H9 (cell line): ENCODE results near the gene VWA8. TPM values are rescaled to one million over a fixed set of nuclear protein-coding genes. Genes with fewer than 3 reads are reported as not detected.

Experiments
- DNase-seq: peaks from one replicate; pipeline ENCODE4 v3.0.0-alpha.2; 2017
- H2AFZ ChIP-seq: one replicate; pipeline ENCODE4 v1.6.1; 2013; ENCODE audit warnings: mild to moderate bottlenecking, low read length, control low read depth, moderate library complexity
- H2AK5ac ChIP-seq: 2 replicates; pipeline ENCODE4 v1.6.1; 2013; ENCODE audit warnings: low read length, control low read depth, mixed read lengths; ENCODE audit not compliant: insufficient read length
- H2BK120ac ChIP-seq: one replicate; pipeline ENCODE4 v1.6.1; 2013; ENCODE audit warnings: low read depth, mild to moderate bottlenecking, low read length, control low read depth, inconsistent platforms; ENCODE audit not compliant: poor library complexity, severe bottlenecking
- H2BK12ac ChIP-seq: 2 replicates; pipeline ENCODE4 v1.6.1; 2013; ENCODE audit warnings: low read length, control low read depth, mixed read lengths, low read depth; ENCODE audit not compliant: insufficient read length
- H2BK15ac ChIP-seq: 2 replicates; pipeline ENCODE4 v1.6.1; 2013; ENCODE audit warnings: low read depth, low read length, control low read depth
- H2BK20ac ChIP-seq: one replicate; pipeline ENCODE4 v1.6.1; 2013; ENCODE audit warnings: low read depth, mild to moderate bottlenecking, low read length, control low read depth, inconsistent platforms; ENCODE audit not compliant: poor library complexity, severe bottlenecking
- H2BK5ac ChIP-seq: 2 replicates; pipeline ENCODE4 v1.6.1; 2013; ENCODE audit warnings: low read length, control low read depth, mixed read lengths; ENCODE audit not compliant: insufficient read length
- H3K14ac ChIP-seq: 2 replicates; pipeline ENCODE4 v1.6.1; 2013; ENCODE audit warnings: low read length, control low read depth; ENCODE audit not compliant: insufficient read depth
- H3K18ac ChIP-seq: 2 replicates; pipeline ENCODE4 v1.6.1; 2013; ENCODE audit warnings: low read depth, mild to moderate bottlenecking, mixed read lengths, low read length, control low read depth; ENCODE audit not compliant: insufficient read length
- H3K23ac ChIP-seq: 2 replicates; pipeline ENCODE4 v1.6.1; 2013; ENCODE audit warnings: low read length, control low read depth, mixed read lengths, low read depth; ENCODE audit not compliant: insufficient read length
- H3K23me2 ChIP-seq: 2 replicates; pipeline ENCODE4 v1.6.1; 2013; ENCODE audit warnings: low read depth, mild to moderate bottlenecking, mixed read lengths, low read length, control low read depth; ENCODE audit not compliant: insufficient read length, poor library complexity, severe bottlenecking
- H3K27ac ChIP-seq: 2 replicates; pipeline ENCODE4 v1.5.1; 2013; ENCODE audit warnings: low read length, control low read depth, mixed read lengths, low read depth; ENCODE audit not compliant: insufficient read length
- H3K27me3 ChIP-seq: 2 replicates; pipeline ENCODE4 v1.6.1; 2013; ENCODE audit warnings: low read length, control low read depth, inconsistent platforms; ENCODE audit not compliant: insufficient read depth
- H3K4ac ChIP-seq: 2 replicates; pipeline ENCODE4 v1.6.1; 2013; ENCODE audit warnings: low read depth, mild to moderate bottlenecking, control low read depth, inconsistent platforms, low read length, moderate library complexity
- H3K4me1 ChIP-seq: 2 replicates; pipeline ENCODE4 v1.6.1; 2013; ENCODE audit warnings: low read length, control low read depth, inconsistent platforms; ENCODE audit not compliant: insufficient read depth
- H3K4me2 ChIP-seq: 2 replicates; pipeline ENCODE4 v1.6.1; 2013; ENCODE audit warnings: low read length, control low read depth, mixed read lengths; ENCODE audit not compliant: insufficient read length, insufficient read depth
- H3K56ac ChIP-seq: 2 replicates; pipeline ENCODE4 v1.6.1; 2013; ENCODE audit warnings: low read depth, mild to moderate bottlenecking, mixed read lengths, low read length, control low read depth; ENCODE audit not compliant: insufficient read length
- H3K79me1 ChIP-seq: 2 replicates; pipeline ENCODE4 v1.6.1; 2013; ENCODE audit warnings: low read depth, mild to moderate bottlenecking, moderate library complexity, low read length, control low read depth, inconsistent platforms; ENCODE audit not compliant: insufficient read depth, poor library complexity, severe bottlenecking
- H3K79me2 ChIP-seq: 2 replicates; pipeline ENCODE4 v1.6.1; 2013; ENCODE audit warnings: low read length, control low read depth, inconsistent platforms; ENCODE audit not compliant: insufficient read depth
- H3K9ac ChIP-seq: 2 replicates; pipeline ENCODE4 v1.6.1; 2013; ENCODE audit warnings: low read length, control low read depth, mixed read lengths; ENCODE audit not compliant: insufficient read length; ENCODE audit errors: extremely low read depth
- H3K9me3 ChIP-seq: one replicate; pipeline ENCODE4 v1.6.1; 2013; ENCODE audit warnings: low read depth, low read length, inconsistent platforms; ENCODE audit not compliant: control insufficient read depth
- H3T11ph ChIP-seq: one replicate; pipeline ENCODE4 v1.6.1; 2013; ENCODE audit warnings: mild to moderate bottlenecking, low read length, control low read depth, inconsistent platforms
- H4K20me1 ChIP-seq: one replicate; pipeline ENCODE4 v1.6.1; 2013; ENCODE audit not compliant: control insufficient read depth, insufficient read length, insufficient read depth
- H4K5ac ChIP-seq: 2 replicates; pipeline ENCODE4 v1.6.1; 2013; ENCODE audit warnings: low read depth, mild to moderate bottlenecking, mixed read lengths, low read length, control low read depth; ENCODE audit not compliant: insufficient read length
- H4K8ac ChIP-seq: replicated peaks from 2 replicates; pipeline ENCODE4 v1.6.1; 2013; ENCODE audit warnings: low read length, control low read depth, mixed read lengths, low read depth; ENCODE audit not compliant: insufficient read length
- H4K91ac ChIP-seq: 2 replicates; pipeline ENCODE4 v1.6.1; 2013; ENCODE audit warnings: low read depth, mild to moderate bottlenecking, moderate library complexity, mixed read lengths, low read length, control low read depth; ENCODE audit not compliant: insufficient read length
- H3K27ac Mint-ChIP-seq, 3 experiments: 2 replicates in 2 of 3; 3 replicates in 1 of 3; pipeline ENCODE4 v1.8.0; 2020 to 2021; ENCODE audit warnings: mixed read lengths in 3 of 3, mild to moderate bottlenecking in 1 of 3, moderate library complexity in 1 of 3
- H3K27me3 Mint-ChIP-seq: 2 replicates; pipeline ENCODE4 v1.8.0; 2021; ENCODE audit warnings: low read depth, mild to moderate bottlenecking, moderate library complexity, mixed read lengths
- H3K36me3 Mint-ChIP-seq, 3 experiments: 2 replicates in 2 of 3; 3 replicates in 1 of 3; pipeline ENCODE4 v1.8.0; 2020 to 2021; ENCODE audit warnings: low read depth in 3 of 3, mixed read lengths in 3 of 3; ENCODE audit not compliant: insufficient read depth in 1 of 3
- H3K4me1 Mint-ChIP-seq, 2 experiments: 2 replicates each; pipeline ENCODE4 v1.8.0; 2020; ENCODE audit warnings: mixed read lengths in 2 of 2
- H3K4me3 Mint-ChIP-seq, 2 experiments: 2 replicates in 1 of 2; 3 replicates in 1 of 2; pipeline ENCODE4 v1.8.0; 2020 to 2021; ENCODE audit warnings: mild to moderate bottlenecking in 2 of 2, mixed read lengths in 2 of 2, moderate library complexity in 1 of 2
- H3K9me3 Mint-ChIP-seq, 2 experiments: 2 replicates in 1 of 2; 3 replicates in 1 of 2; pipeline ENCODE4 v1.8.0; 2020; ENCODE audit warnings: mild to moderate bottlenecking in 2 of 2, mixed read lengths in 2 of 2, moderate library complexity in 1 of 2
- CTCF ChIP-seq: fragments of 200-600 bp; sonication (generic); conservative IDR thresholded peaks from 3 replicates; pipeline ENCODE4 v1.8.0; 2021; ENCODE audit warnings: antibody characterized with exemption, mild to moderate bottlenecking
- WGBS: extraction: QIAGEN DNeasy Blood & Tissue Kit; methylation state at CpG from one replicate; pipeline ENCODE4 v1.1.7; 2013; ENCODE audit warnings: missing lambda C conversion rate, low lambda C conversion rate, mixed read lengths; ENCODE audit not compliant: insufficient read length; ENCODE audit errors: extremely low coverage; 5-methylcytosine and 5-hydroxymethylcytosine counted together
- total RNA-seq: library from RNA; stranded (reverse); gene quantifications from 2 replicates; pipeline ENCODE4 v1.2.1, GENCODE V29; 2021

VWA8 gene
- total RNA-seq, 1 experiment from 2014 or later, result 17.4 TPM

DNA sequence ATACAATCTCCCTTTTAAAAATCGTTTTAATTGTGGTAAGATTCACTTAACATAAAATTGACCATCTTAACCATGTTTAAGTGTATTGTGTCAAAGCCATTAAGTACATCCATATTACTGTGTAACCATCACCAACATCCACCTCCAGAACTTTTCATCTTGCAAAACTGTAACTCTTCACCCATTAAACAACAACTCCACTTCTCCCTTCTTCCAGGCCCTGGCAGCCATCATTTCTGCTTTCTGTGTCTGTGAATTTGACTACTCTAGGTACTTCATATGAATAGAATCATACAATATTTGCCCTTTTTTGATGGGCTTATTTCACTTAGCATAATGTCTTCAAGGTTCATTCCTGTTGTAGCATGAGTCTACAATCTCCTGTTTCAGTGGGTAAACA lies 36.5 kb upstream of the VWA8 start:
- no peaks in the 10 kb centered on the region for H3K79me2 ChIP-seq
- H2AK5ac ChIP-seq, result no peak overlapping the region
- H3T11ph ChIP-seq, result no peak overlapping the region
- H3K56ac ChIP-seq, result no peak overlapping the region
- TF ChIP-seq CTCF, result no peak
- H3K36me3 Mint-ChIP-seq, result no peaks in the 10 kb centered on the region
- no peak overlapping the region for H3K14ac ChIP-seq
- H4K8ac ChIP-seq, result no peak overlapping the region
- H3K79me1 ChIP-seq, result no peaks in the 10 kb centered on the region
- no peak overlapping the region for H2AFZ ChIP-seq
- no peak overlapping the region for H2BK12ac ChIP-seq
- H3K27me3 Mint-ChIP-seq, result no peaks in the 10 kb centered on the region; the same call in 1 of the 2 replicates
- H3K9ac ChIP-seq, result no peak overlapping the region
- H2BK120ac ChIP-seq, result no peak overlapping the region
- no peak overlapping the region for H3K27ac ChIP-seq
- H3K4me3 Mint-ChIP-seq, result no peak overlapping the region
- H3K27ac Mint-ChIP-seq, result no peak overlapping the region
- H4K20me1 ChIP-seq, result no peaks in the 10 kb centered on the region
- WGBS, result no CpG with 5 or more reads among the region's 1 CpG
- H3K27me3 ChIP-seq, result no peaks in the 10 kb centered on the region
- H4K91ac ChIP-seq, result no peak overlapping the region
- no peak overlapping the region for H3K23ac ChIP-seq
- H3K4me2 ChIP-seq, result no peak overlapping the region
- H2BK20ac ChIP-seq, result no peak overlapping the region
- H3K18ac ChIP-seq, result no peak overlapping the region
- peaks cover 15 to 21% of the 10 kb centered on the region in 2 experiments for H3K4me1 Mint-ChIP-seq
- no peak overlapping the region for H3K4ac ChIP-seq
- H3K4me1 ChIP-seq, result peaks cover 8% of the 10 kb centered on the region; the same call in 1 of the 2 replicates
- no peaks in the 10 kb centered on the region for H3K9me3 ChIP-seq
- H3K23me2 ChIP-seq, result no peaks in the 10 kb centered on the region
- H2BK5ac ChIP-seq, result no peak overlapping the region
- H4K5ac ChIP-seq, result no peak overlapping the region
- DNase-seq, result no peak
- H3K9me3 Mint-ChIP-seq, result no peaks in the 10 kb centered on the region
- no peak overlapping the region for H2BK15ac ChIP-seq
